H54 (cell line): Measurements from ENCODE around the gene TTBK1.

Experiments used
- DNase-seq: peaks from one replicate; pipeline ENCODE4 v3.0.0; 2011; ENCODE audit warnings: low spot score, mixed read lengths; ENCODE audit not compliant: insufficient read length
- FAIRE-seq: peaks from 3 replicates; lab custom pipeline; 2011; peaks lifted over from hg19 to GRCh38; lab: Jason Lieb, UNC
- POLR2A ChIP-seq: IDR thresholded peaks from 2 replicates; pipeline ENCODE4 v1.6.1; 2011; ENCODE audit warnings: low read depth, mild to moderate bottlenecking, low read length

Gene TTBK1

DNA sequence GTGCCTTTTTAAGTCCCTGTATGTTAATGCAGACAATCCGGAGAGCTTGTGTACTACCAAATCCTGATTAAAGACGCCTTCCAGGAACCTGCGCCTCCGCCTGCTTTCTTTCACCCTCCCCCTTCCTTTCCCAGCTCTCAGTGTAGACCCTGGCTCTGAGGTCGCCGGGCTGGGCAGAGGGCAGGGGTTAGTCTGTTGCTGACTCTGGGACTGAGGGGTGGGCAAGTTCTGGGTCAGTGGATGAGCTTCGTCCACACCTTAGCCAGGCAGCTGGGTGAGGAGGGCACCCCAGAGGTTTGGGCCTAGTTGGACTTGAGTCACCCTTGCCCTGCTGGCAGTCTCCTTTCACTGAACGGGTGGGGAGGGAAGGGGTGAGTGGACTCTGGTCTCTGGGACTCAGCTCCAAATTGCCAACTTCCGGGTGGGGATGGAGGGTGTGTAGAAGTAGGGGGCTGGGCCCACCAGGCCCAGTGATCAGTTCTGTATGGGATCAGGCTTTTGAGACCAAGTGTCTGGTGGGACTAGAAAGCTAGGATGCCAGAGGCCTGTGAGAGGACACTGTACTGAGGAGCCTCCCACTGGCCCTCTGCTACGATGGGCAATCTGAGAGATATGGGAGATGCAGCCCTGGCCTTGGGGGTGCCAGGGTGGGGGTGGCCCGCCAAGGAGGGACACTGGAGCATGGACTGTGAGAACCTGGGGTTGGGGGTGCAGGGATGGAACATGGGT is 33.5 kb downstream of the TTBK1 start:
- no peak for FAIRE-seq
- TF ChIP-seq POLR2A = no peak
- no peak for DNase-seq

- TF ChIP-seq POLR2A = no peak
- no peak for FAIRE-seq
These were observed 34.0 kb downstream of the TTBK1 start for GRCh38 chr6:43277306-43277642.

DNA sequence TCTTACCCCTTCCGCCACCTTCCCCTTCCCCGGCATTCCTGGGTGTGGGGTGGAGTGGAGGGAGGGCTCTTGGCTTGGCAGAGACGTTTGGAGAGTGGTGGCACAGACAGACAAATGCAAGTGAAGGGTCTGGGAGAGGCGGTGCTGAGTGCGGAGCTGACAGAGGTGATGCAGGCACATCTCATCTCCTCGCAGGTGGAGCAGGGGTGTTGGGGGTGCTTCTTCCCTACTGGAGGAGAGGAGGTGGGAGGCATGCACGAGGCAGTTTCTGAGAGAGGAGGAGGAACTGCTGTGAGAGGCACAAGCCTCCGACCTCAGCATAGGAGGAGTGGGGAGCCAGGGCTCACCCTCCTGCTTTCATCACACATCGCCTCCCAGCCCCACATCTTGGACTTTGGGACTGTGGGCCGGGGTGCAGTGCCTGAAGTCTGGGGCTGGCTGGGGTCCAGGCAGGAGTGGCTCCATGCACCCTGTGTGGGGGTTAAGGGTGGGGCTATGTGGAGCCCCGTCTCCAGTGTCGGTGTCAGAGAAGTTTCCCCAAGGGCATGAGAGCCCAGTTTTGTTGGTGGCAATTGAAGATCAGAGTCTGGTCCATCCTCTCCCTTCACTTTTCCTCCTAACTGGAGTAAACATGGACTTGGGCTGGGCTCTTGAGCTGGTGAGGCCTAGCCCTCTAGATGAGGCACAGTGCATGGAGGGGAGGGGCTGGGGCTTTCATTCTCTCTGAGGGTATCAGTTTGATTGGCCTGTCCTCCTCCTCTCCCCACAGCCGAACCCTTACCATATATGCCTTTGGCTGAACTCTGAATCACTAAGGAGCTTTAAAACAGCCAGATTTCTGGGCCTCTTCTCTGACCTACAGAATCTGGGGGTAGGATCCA is 34.6 kb downstream of the TTBK1 start:
- no peak for FAIRE-seq
- TF ChIP-seq POLR2A = no peak
- peak; percentile 47 for DNase-seq

More at GRCh38 chr6:43277306-43277642, 34.0 kb downstream of the TTBK1 start:
- DNase-seq = no peak

DNA sequence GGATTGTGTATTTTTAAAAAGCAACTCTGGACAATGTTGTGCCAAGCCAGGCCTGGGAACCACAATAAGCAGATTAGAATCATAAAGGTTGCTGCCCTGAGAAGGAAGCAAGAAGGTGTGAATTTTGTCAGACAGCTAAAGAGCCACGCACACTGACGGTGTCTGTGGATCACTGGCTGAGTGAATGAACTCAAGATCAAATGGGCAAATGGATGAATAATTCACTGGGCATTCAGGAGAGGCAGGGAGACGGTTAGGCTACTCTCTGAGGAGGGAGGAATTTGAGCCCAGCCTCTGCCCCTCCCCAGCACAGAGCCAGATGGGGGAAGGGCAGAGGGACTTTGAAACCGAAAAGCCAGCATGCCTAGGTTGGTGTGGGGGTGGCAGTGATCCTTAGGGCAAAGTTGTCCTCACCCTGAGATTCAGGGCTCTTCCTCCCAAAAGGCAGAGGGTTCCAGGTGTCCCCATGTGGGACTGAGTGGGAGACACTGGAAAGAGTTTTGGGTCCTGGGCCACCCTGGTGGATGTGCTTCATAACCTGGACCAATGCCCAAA is 35.3 kb downstream of the TTBK1 start:
- DNase-seq = peak; percentile 84
- FAIRE-seq = peak; percentile 92
- no peak for TF ChIP-seq POLR2A

DNA sequence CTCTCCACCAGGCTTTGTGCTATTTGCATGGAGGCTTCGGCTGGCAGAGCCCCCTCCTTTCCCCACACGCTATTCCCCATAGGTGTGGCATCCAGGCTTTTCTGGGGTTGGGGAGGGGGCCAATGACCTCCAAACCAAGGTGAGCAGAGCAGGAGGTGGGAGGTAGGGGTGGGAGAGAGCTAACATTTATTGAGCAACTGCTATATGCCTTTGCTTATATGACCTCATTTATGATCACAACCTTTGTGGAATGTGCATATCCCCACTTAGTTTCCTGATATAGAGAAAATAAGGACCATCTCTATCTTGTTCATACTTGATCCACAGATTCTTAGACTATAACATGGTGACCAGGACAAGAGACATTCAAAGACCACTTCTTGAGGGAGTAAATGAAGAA is 37.0 kb downstream of the TTBK1 start:
- no peak for TF ChIP-seq POLR2A
- FAIRE-seq (no peak), DNase-seq (no peak)

DNA sequence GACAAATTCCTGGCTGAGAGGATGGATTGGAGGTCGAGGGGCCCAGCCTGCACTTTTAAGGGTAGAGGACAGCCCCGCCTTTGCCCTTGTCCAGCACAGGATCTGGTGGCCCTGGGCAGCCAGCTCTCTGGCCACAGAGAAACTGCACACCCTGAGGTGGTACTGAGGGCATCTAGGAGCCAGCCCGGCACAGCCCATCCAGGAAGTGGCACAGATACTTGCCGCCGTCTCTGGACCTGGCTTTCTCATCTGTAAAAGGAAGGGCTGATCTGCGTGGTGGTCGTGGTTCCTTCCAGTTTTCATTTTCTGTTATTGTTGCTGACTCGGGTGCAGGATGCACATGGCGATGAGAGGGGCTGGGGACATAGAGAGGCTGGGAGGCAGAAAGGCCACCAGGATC is 38.8 kb downstream of the TTBK1 start:
- DNase-seq (no peak), FAIRE-seq (no peak)
- TF ChIP-seq POLR2A = no peak

DNA sequence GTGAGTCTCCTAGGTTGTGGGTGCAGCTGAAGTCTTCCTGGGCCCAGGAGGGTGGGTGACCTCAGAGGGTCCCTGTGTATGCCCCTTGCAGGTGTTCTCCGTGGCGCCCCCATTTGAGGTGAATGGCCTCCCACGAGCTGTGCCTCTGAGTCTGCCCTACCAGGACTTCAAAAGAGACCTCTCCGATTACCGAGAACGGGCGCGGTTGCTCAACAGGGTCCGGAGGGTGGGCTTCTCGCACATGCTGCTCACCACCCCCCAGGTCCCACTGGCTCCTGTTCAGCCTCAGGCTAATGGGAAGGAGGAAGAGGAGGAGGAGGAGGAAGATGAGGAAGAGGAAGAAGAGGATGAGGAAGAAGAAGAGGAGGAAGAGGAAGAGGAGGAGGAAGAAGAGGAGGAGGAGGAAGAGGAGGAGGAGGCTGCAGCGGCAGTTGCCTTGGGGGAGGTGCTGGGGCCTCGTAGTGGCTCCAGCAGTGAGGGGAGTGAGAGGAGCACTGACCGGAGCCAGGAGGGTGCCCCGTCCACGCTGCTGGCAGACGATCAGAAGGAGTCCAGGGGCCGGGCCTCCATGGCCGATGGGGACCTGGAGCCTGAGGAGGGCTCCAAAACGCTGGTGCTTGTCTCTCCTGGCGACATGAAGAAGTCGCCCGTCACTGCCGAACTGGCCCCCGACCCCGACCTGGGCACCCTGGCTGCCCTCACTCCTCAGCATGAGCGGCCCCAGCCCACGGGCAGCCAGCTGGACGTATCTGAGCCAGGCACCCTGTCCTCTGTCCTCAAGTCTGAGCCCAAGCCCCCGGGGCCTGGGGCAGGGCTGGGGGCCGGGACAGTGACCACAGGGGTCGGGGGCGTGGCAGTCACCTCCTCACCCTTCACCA is 39.6 kb downstream of the TTBK1 start:
- no peak for TF ChIP-seq POLR2A
- FAIRE-seq = no peak
- DNase-seq = no peak

DNA sequence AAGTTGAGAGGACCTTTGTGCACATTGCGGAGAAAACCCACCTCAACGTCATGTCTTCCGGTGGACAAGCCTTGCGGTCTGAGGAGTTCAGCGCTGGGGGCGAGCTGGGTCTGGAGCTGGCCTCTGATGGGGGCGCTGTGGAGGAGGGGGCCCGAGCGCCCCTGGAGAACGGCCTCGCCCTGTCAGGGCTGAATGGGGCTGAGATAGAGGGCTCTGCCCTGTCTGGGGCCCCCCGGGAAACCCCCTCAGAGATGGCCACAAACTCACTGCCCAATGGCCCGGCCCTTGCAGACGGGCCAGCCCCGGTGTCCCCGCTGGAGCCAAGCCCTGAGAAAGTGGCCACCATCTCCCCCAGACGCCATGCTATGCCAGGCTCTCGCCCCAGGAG is 40.2 kb downstream of the TTBK1 start:
- no peak for TF ChIP-seq POLR2A
- FAIRE-seq (no peak), DNase-seq (no peak)

DNA sequence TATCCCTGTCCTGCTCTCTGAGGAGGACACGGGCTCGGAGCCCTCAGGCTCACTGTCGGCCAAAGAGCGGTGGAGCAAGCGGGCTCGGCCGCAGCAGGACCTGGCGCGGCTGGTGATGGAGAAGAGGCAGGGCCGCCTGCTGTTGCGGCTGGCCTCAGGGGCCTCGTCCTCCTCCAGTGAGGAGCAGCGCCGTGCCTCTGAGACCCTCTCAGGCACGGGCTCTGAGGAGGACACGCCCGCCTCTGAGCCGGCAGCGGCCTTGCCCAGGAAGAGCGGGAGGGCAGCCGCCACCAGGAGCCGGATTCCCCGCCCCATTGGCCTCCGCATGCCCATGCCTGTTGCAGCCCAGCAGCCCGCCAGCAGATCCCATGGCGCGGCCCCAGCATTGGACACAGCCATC is 40.6 kb downstream of the TTBK1 start:
- no peak for DNase-seq
- FAIRE-seq = no peak
- TF ChIP-seq POLR2A = no peak

DNA sequence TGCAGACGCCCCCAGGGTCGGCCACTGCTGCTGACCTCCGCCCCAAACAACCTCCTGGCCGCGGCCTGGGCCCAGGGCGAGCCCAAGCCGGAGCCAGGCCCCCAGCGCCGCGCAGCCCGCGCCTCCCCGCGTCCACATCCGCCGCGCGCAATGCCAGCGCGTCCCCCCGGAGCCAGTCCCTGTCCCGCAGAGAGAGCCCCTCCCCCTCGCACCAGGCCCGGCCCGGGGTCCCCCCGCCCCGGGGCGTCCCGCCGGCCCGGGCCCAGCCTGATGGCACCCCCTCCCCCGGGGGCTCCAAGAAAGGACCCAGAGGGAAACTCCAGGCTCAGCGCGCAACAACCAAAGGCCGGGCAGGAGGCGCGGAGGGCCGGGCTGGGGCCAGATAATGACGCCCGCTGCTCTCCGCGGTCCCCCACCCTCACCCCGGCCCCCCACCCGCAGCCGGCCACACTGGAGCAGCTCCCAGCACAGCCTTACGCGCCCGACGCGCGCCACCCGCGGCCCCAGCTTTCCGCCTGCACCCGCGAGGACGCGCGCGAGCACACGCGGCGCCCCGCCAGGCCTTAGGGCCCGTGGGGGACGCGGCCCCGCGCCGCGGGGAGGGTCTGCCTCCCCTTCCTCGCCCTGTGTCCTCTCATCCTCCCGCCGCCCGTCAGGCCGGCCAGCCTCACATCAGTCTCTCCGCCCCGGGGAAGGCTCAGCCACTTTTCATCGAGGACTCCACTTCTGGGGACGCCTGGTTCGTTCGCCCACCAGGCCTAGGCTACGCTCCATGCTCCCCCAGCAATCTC is 41.9 kb downstream of the TTBK1 start:
- TF ChIP-seq POLR2A = no peak
- FAIRE-seq = no peak
- no peak for DNase-seq

- FAIRE-seq (no peak), DNase-seq (no peak)
- TF ChIP-seq POLR2A = no peak
These were observed 42.6 kb downstream of the TTBK1 start for GRCh38 chr6:43285832-43286231.

GRCh38 chr6:43286456-43286979 is 43.2 kb downstream of the TTBK1 start:
- no peak for TF ChIP-seq POLR2A
- no peak for FAIRE-seq
- no peak for DNase-seq

- no peak for TF ChIP-seq POLR2A
- DNase-seq (peak; percentile 74), FAIRE-seq (no peak)
These were observed 43.9 kb downstream of the TTBK1 start for GRCh38 chr6:43286980-43287716.
